LNCAP (cell line): Measurements from ENCODE around the gene PSMB11.

ENCODE experiments used
- CTCF ChIP-seq: fragments of 450-650 bp; IDR thresholded peaks from 2 replicates; pipeline ENCODE4 v1.5.1; 2017; ENCODE audit warnings: mild to moderate bottlenecking

PSMB11 gene

DNA sequence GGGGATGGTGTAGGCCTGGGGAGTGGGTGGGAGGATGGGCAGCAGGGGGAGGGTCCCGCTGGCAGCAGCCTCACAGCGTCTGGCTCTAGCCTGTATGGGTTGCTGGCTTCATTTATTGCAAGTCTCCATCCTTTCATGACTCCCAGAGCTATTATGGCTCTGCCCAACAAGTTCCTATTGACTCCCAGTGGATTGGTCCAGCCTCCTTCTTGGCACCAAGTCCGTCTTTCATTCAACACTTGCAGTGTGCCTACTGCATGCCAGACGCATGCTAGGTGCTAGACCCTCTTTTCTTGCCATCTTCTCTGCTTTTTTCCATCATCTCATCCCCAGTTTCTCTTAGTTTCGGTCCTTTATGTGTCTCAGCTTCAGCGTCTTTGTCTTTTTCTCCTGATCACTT lies 1.1 kb downstream of the PSMB11 start:
- TF ChIP-seq CTCF = no peak

DNA sequence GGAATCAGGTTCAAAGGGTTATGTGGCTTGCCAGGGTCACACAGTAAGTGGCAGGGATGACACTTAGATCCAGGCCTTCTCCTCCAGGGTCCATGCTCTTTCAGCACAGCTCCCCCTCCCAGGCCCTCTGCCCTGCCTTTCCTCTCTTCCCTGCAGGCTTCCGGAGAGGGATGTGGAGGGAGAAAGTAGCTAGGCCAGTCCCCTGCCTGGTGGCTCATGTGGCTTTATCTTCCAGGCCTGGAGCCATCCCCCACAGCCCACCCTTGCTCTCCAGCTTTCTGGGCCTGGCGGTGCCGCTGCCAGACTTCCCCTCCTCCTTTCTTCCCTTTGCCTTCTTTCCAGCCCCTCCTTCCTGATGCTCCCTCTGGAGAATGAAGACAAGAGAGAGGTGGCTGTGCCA lies 1.7 kb downstream of the PSMB11 start:
- TF ChIP-seq CTCF = no peak

GRCh38 chr14:23044840-23045239 lies 2.8 kb downstream of the PSMB11 start:
- TF ChIP-seq CTCF = no peak

DNA sequence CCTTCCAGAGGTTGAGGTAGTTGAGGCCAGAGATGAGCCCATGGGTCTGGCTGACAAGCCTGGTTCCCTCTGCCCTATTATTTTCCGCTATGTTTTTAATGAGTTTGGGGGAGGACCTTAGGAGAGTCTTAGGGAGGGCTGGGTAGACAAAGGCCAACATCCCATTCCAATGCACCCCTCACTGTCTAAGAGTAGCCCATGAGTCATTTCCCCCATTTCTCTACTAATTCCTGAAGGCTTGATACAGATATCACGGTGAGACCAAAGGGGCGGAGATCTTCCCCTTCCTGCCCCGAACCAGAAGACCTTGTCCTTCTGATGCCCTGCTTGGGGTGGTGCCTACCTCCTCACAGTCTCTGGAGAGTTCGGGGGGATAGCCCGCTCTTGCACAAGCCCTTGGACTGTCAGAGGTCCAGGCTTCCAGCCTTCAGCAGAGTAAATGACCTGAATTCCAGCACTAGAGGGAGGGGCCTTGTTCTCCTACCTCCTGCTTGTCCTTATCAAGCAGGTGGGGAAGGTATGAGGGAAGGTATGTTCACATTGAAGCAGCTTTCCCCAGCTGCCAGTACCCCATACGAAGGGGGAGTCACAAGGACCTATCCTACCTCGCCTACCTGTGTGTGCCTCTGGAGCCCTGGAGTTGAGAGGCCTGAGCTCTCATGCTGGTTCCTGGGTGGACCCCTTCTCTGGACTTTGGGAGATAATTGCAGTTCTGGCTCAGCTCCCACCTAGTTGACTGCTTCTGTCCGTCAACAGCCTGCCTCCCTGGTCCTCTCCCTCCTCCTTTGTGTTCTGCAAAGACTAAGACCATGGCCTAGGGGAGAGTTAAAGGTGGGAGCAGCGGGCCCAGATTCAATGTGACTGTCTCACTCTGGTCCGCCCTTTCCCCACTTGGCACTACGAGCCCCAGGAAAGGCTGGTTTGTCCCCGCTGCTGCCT lies 3.7 kb downstream of the PSMB11 start:
- no peak for TF ChIP-seq CTCF

DNA sequence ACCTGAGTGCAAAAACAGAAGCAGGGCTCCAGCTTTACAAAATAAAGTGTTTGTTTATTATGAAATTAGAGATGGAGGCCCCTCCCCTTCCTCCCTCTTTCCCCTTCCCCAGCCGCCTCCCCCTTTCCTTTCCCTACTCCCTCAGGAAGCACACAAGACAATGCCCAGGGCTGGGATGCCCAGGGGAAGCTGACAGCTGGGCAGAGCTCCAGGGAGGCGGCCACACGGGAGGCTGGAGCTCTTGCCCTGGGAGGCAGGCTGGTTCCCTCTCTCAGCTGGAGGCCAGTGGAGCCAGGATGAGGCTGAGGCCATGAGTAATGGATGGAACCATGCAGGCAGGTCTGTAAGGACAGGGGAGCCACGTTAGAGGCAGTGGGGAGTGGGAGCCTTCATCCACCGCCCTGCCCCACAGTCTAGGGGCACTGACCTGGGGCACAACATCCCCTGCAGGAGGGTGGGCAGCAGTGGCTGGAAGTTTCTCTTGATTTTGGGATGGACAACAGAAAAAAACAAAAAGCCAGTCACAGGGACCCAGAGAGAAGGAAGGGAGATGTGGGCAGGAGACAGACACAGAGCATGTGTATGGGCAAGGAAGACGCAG lies 5.1 kb downstream of the PSMB11 start:
- no peak for TF ChIP-seq CTCF

- TF ChIP-seq CTCF = no peak
Measured at GRCh38 chr14:23047751-23048693, 6.0 kb downstream of the PSMB11 start.

- TF ChIP-seq CTCF = no peak
Measured at GRCh38 chr14:23049011-23049410, 7.0 kb downstream of the PSMB11 start.
